NCI-H2227 treated with DMSO at 0.1 percent for 48 hours (cell line): ENCODE data around the gene ZNF132.
A peak's percentile ranks its signal among the peaks of the same experiment; 100 is the strongest.

Source experiments
- DNase-seq: peaks from one replicate; lab custom pipeline; 2025; lab: John Stamatoyannopoulos, UW

Gene ZNF132

DNA sequence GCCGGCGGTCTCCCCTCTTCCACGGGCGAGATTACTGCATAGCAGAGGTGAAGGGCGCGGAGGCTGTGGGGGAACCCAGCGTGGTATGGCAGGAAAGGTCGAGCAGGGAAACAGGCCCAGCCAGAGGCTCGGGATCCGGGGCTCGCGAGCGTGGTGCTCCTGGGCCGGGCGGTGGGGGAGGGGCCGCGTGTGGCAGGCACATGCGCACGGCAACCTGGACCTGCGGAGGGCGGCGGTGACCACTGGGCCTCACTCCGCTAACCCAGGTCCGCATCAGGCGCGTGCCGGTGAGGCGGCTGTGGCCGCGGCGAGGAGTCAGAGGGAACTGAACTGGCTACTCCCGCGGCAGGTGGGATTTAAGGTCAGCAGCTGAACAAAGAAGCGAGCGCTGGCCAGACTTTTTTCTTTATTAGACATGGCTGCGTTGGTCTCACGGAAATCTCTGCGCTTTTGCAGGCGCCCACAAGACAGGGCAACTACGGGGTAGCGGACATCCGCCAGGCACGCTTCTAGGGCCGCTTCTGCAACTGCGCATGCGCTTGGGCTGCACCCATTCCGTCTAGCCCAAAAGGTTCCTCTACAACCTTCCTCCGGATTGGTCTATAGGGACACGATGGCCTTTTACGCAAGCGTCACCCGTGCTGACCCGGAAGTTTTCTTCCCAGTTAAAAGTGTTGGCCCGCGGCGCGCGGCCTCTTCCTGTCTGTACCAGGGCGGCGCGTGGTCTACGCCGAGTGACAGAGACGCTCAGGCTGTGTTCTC, 53.2 kb downstream of the ZNF132 start, which contains the start of gene RPS5:
Gene RPS5 (plus strand): TSS at position 694 of the 762 bp plus-strand sequence. CDS start 869 bp downstream, outside the sequence.
- DNase-seq, result peak; percentile 100

DNA sequence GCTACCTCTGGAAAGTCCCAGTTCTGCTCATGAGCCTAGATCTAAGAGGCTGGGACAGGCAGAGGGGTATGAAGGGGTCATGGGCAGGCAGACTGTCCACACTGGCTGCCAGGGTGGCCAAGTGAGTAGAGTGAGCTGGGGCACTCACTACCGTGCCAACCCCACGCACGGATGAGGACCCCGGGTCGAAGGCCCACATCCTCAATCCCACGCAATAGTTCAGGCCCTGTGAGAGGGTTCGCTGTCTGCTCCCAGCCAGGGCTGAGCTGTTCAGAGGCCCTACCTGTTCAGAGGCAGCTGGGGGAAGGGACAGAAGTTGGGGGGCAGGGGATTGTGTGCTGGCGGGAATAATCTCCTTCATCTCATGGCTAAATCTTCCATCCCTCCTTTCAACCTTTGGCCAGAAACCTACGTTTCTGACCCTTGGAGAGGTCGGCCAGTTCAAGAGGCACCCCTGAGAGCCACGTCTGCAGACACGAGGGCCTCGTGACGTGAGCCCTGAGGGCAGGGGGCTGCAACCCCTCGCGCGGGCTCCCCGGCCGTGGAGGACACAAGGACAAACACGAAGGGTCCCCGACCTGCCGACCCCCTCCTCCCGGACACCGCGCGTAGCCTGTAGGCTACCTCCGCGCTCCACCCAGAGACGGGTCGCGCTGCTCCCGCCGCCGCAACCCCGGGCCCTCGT, 53.9 kb downstream of the ZNF132 start:
- DNase-seq, result no peak

DNA sequence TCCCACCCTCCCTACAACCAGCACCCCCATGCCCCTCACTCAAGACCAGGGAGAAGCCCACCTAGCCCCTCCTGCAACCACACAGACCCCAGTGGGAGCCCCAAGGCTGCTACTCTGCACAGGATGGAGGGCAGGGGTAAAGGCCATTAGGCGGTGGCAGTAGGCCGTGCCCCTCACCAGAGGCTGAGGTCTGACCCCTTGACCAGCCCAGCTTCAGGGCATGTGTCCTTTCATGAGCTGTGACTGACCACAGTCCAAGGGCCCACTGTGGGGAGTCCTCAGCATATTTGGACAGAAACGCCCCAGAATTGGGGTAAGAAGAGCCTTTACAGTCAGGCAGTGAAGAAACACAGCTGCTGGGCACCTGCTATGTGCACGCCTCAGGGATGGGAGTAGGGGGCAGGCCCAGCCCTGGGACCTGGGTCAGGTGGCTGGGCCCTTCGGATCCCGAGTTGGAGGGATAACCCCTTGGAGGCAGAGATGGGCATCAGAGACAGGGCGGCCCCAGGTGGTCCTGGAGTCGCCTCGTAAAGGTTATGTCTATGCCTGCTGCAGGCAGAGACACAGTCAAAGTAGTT, 54.6 kb downstream of the ZNF132 start:
- no peak for DNase-seq

DNA sequence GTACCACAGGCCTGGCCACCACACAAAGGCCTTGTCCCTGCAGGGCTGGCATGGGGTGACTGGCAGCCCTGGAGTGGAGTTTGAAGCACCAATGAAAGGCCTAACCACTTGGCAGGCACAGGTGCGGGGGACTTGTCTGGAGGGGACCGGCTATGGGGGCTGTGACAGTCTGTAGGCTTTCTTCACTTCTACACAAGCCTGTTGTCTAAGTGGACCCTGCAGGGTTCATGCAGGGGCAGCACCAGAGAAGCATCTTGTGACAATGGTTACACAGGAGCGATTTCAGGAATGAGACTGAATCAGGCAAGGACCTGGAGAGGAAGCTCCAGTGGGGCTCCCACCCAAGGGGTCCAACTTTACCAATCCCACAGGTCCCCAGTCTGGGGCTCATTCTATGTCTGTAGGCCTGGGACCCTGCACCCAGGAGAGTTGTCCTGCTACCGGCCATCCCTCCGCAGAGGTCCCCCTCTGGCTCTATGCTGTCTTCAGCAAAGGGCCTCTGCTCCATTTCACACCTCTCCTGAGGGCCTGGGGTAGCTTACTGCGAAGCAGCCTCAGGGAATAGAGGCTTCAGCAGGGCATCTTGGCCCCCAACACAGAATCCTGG, 56.9 kb downstream of the ZNF132 start:
- DNase-seq, result no peak
